Endothelial cell of umbilical vein (primary cell): ENCODE data around the gene NLRC3. TPM values are rescaled to one million over a fixed set of nuclear protein-coding genes. Genes with fewer than 3 reads are reported as not detected.

ENCODE experiments used
- BruUV-seq: library from RNA; stranded (reverse); fragments of 400-500 nt; replicated peaks from 2 replicates; lab custom pipeline; 2021; lab: Mats Ljungman, UMichigan
- CTCF ChIA-PET: fragments of 300-600, 350-600 bp; sonication (Branson Sonifier 250); formaldehyde crosslinking; loops from one replicate; lab custom pipeline; 2021; ENCODE audit warnings: antibody characterized with exemption, inconsistent platforms; lab: Charles Lee
- POLR2A ChIA-PET: fragments of 300-600, 350-600 bp; sonication (Branson Sonifier 250); formaldehyde crosslinking; loops from one replicate; lab custom pipeline; 2021; ENCODE audit warnings: antibody characterized with exemption, inconsistent platforms; lab: Charles Lee
- DNase-seq: peaks from one replicate; pipeline ENCODE4 v3.0.0-alpha.2; 2011; ENCODE audit warnings: low read depth, low spot score
- FAIRE-seq: peaks from 2 replicates; lab custom pipeline; 2011; peaks lifted over from hg19 to GRCh38; lab: Jason Lieb, UNC
- H2AFZ ChIP-seq: 2 replicates; pipeline ENCODE4 v1.6.0; 2012; ENCODE audit warnings: low read depth, low read length, control low read depth, inconsistent platforms
- H3K27ac ChIP-seq: 2 replicates; pipeline ENCODE4 v1.5.1; 2011; ENCODE audit warnings: low read depth, mild to moderate bottlenecking, control low read depth, low read length, moderate library complexity; ENCODE audit not compliant: insufficient read depth
- H3K27me3 ChIP-seq, 2 experiments: 2 replicates each; pipeline versions ENCODE4 v1.6.0 to v1.6.1; 2011; ENCODE audit warnings: low read length in 2 of 2, mixed read lengths in 1 of 2; ENCODE audit not compliant: control insufficient read depth in 2 of 2, insufficient read depth in 2 of 2
- H3K36me3 ChIP-seq, 2 experiments: 2 replicates in 1 of 2; 3 replicates in 1 of 2; pipeline ENCODE4 v1.5.1; 2011; ENCODE audit warnings: low read length in 2 of 2, mild to moderate bottlenecking in 1 of 2, moderate library complexity in 1 of 2; ENCODE audit not compliant: control insufficient read depth in 2 of 2, insufficient read depth in 2 of 2; ENCODE audit errors: extremely low read depth in 1 of 2
- H3K4me1 ChIP-seq: 3 replicates; pipeline ENCODE4 v1.5.1; 2011; ENCODE audit warnings: mild to moderate bottlenecking, low read length; ENCODE audit not compliant: control insufficient read depth, insufficient read depth; ENCODE audit errors: extremely low read depth
- H3K4me2 ChIP-seq: 2 replicates; pipeline ENCODE4 v1.6.1; 2011; ENCODE audit warnings: low read length, control low read depth, mixed read lengths; ENCODE audit not compliant: insufficient read depth
- H3K4me3 ChIP-seq, 3 experiments: fragments of 200-600 bp in 1 of 3; sonication (generic), shearing (Covaris generic) in 1 of 3; replicated peaks in 1 of 3; 2 replicates each; pipeline ENCODE4 v1.5.1; 2011 to 2016; ENCODE audit warnings: control low read depth in 3 of 3, low read length in 3 of 3, mild to moderate bottlenecking in 2 of 3, inconsistent platforms in 1 of 3, low read depth in 1 of 3, moderate library complexity in 1 of 3; ENCODE audit not compliant: insufficient read depth in 1 of 3
- H3K79me2 ChIP-seq: 2 replicates; pipeline ENCODE4 v1.6.0; 2012; ENCODE audit warnings: low read length, inconsistent platforms; ENCODE audit not compliant: control insufficient read depth, insufficient read depth
- H3K9ac ChIP-seq: replicated peaks from 2 replicates; pipeline ENCODE3; 2011; ENCODE audit warnings: low read length, control low read depth; ENCODE audit not compliant: insufficient read depth; ENCODE audit errors: extremely low read depth
- H3K9me1 ChIP-seq: replicated peaks from 3 replicates; pipeline ENCODE4 v1.6.0; 2011; ENCODE audit warnings: mild to moderate bottlenecking, low read length; ENCODE audit not compliant: control insufficient read depth, insufficient read depth; ENCODE audit errors: extremely low read depth
- H3K9me3 ChIP-seq: replicated peaks from 2 replicates; pipeline ENCODE4 v1.5.1; 2012; ENCODE audit warnings: low read length, inconsistent platforms; ENCODE audit not compliant: control insufficient read depth, insufficient read depth
- H4K20me1 ChIP-seq: replicated peaks from 2 replicates; pipeline ENCODE3; 2011; ENCODE audit warnings: mild to moderate bottlenecking, low read length; ENCODE audit not compliant: control insufficient read depth, insufficient read depth; ENCODE audit errors: extremely low read depth
- CTCF ChIP-seq, 2 donors: IDR thresholded peaks; 1 replicate in 1 of 2; 2 replicates in 1 of 2; pipeline ENCODE4 v1.5.1; 2011; ENCODE audit warnings: low read length in 2 of 2, mild to moderate bottlenecking in 2 of 2, moderate library complexity in 2 of 2, control low read depth in 1 of 2, inconsistent platforms in 1 of 2, low read depth in 1 of 2; ENCODE audit not compliant: insufficient read depth in 1 of 2; ENCODE audit errors: extremely low read depth in 1 of 2
- EZH2 ChIP-seq: IDR thresholded peaks from 2 replicates; pipeline ENCODE4 v1.6.1; 2012; ENCODE audit warnings: borderline replicate concordance, low read depth, mild to moderate bottlenecking, moderate library complexity, low read length, inconsistent platforms; ENCODE audit not compliant: severe bottlenecking
- FOS ChIP-seq: IDR thresholded peaks from 2 replicates; pipeline ENCODE4 v1.6.1; 2011; ENCODE audit warnings: mild to moderate bottlenecking, low read length, moderate library complexity, borderline replicate concordance; ENCODE audit not compliant: insufficient read depth
- GATA2 ChIP-seq: IDR thresholded peaks from 2 replicates; pipeline ENCODE4 v1.7.0; 2011; ENCODE audit warnings: low read depth, mild to moderate bottlenecking, moderate library complexity, mixed read lengths, low read length; ENCODE audit not compliant: insufficient read length, insufficient read depth
- JUN ChIP-seq: IDR thresholded peaks from 2 replicates; pipeline ENCODE4 v1.6.1; 2011; ENCODE audit warnings: borderline replicate concordance, low read depth; ENCODE audit not compliant: insufficient read length, insufficient read depth
- MYC ChIP-seq: IDR thresholded peaks from one replicate; pipeline ENCODE4 v1.6.1; 2011; ENCODE audit warnings: mild to moderate bottlenecking, low read depth, low read length
- POLR2A ChIP-seq: IDR thresholded peaks from 2 replicates; pipeline ENCODE4 v1.6.1; 2012; ENCODE audit warnings: low read depth, mild to moderate bottlenecking, control low read depth, low read length
- POLR2AphosphoS5 ChIP-seq: IDR thresholded peaks from 2 replicates; pipeline ENCODE4 v1.6.1; 2012; ENCODE audit warnings: low read depth, mild to moderate bottlenecking, control low read depth, low read length, moderate library complexity; ENCODE audit not compliant: insufficient read depth
- dilution Hi-C: fragments of 300-500 bp; cut with MboI; formaldehyde crosslinking; loops from one replicate; pipeline ENCODE4 v1.15.0; 2019; ENCODE audit warnings: low sequenced_read_pairs; ENCODE audit not compliant: extremely low pct_ligation_motif_present
- intact Hi-C: fragments of 100-400 bp; cut with micrococcal nuclease; formaldehyde crosslinking; loops from one replicate; pipeline ENCODE4 v1.10.0; 2022
- polyA plus RNA-seq, 4 experiments: library from polyadenylated mRNA; depleted of rRNA in 3 of 4; stranded (reverse) in 3 of 4; unstranded in 1 of 4; fragments of >200 nt; gene quantifications; 2 replicates each; pipeline versions ENCODE4 v1.2.1 to v1.2.3, GENCODE V29; 2011 to 2012; ENCODE audit warnings: missing spikeins in 1 of 4
- total RNA-seq: library from RNA; stranded (reverse); gene quantifications from 2 replicates; pipeline ENCODE4 v1.2.3, GENCODE V29; 2021
- TF ChIP-seq, protein P1 (sequence below): IDR thresholded peaks from 2 replicates; pipeline ENCODE4 v1.6.1; 2011; ENCODE audit not compliant: insufficient read depth, insufficient read length

NLRC3 gene
- total and polyA plus RNA-seq, 2 donors (not counting 3 experiments of a cell fraction or from before 2014, with no cell fraction given): 0.84 to 3.4 TPM

DNA sequence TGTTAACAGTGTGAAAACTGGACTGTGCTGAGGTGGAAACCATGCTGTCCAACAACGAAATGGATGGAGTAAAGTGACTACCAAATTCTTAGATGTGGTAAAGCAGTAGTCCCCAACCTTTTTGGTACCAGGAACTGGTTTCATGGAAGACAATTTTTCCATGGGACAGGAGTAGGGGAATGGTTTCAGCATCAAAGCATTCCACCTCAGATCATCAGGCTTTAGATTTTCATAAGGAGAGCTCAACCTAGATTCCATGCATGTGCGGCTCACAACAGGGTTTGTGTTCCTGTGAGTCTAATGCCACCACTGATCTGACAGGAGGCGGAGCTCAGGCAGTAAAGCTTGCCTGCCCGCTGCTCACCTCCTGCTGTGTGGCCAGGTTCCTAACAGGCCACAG lies 22.7 kb upstream of the NLRC3 start:
- H3K4me2 ChIP-seq: no peak overlapping the region
- DNase-seq: no peak
- no peak overlapping the region for H2AFZ ChIP-seq
- H3K79me2 ChIP-seq: no peaks in the 10 kb centered on the region
- H3K27me3 ChIP-seq: no peaks in the 10 kb centered on the region
- H3K9me1 ChIP-seq: no peaks in the 10 kb centered on the region
- H3K4me1 ChIP-seq: no peaks in the 10 kb centered on the region
- no peak for FAIRE-seq
- POLR2A ChIA-PET: no interaction called here
- no peak overlapping the region for H3K4me3 ChIP-seq
- TF ChIP-seq, protein P1, sequence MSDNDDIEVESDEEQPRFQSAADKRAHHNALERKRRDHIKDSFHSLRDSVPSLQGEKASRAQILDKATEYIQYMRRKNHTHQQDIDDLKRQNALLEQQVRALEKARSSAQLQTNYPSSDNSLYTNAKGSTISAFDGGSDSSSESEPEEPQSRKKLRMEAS: no peak
- no peak for TF ChIP-seq EZH2
- no peak for TF ChIP-seq CTCF (IDR thresholded peaks at IDR 0.05; ENCODE audit: extremely low read depth in 1 of 2, insufficient read depth in 1 of 2, low read depth in 1 of 2, low read length in 2 of 2)
- TF ChIP-seq POLR2AphosphoS5: no peak
- no peak for TF ChIP-seq FOS
- no peak for TF ChIP-seq GATA2
- TF ChIP-seq MYC: no peak
- no peak for TF ChIP-seq JUN
- no peak for TF ChIP-seq POLR2A
- no peak overlapping the region for H3K27ac ChIP-seq
- intact Hi-C loops: no loop called here
- H4K20me1 ChIP-seq: no peaks in the 10 kb centered on the region
- no peaks in the 10 kb centered on the region for H3K9me3 ChIP-seq
- H3K9ac ChIP-seq: no peak overlapping the region
- BruUV-seq: no TSS peak
- CTCF ChIA-PET: no interaction called here
- no peaks in the 10 kb centered on the region for H3K36me3 ChIP-seq
- dilution Hi-C loops: no loop called here
